Adrenal gland (tissue), 5 donors: ENCODE data around the gene LMAN1L.

Experiments used
- POLR2A ChIP-seq, 2 donors: fragments of 450-650 bp; IDR thresholded peaks; one replicate each; pipeline ENCODE4 v1.6.1; 2017; ENCODE audit warnings: antibody characterized with exemption in 2 of 2, mild to moderate bottlenecking in 2 of 2, moderate library complexity in 1 of 2
- TF ChIP-seq, protein P1 (sequence below), 6 experiments: fragments of 450-650 bp in 4 of 6; fragments of 200-600 bp in 2 of 6; sonication (generic) in 1 of 6; IDR thresholded peaks; 1 replicate in 5 of 6; 2 replicates in 1 of 6; pipeline versions ENCODE4 v1.5.1 to v1.8.0; 2016 to 2021; ENCODE audit warnings: antibody characterized with exemption in 6 of 6, mild to moderate bottlenecking in 2 of 6, moderate library complexity in 1 of 6
- donor health status: DM: no; HTN: no; CAD: no.

DNA sequence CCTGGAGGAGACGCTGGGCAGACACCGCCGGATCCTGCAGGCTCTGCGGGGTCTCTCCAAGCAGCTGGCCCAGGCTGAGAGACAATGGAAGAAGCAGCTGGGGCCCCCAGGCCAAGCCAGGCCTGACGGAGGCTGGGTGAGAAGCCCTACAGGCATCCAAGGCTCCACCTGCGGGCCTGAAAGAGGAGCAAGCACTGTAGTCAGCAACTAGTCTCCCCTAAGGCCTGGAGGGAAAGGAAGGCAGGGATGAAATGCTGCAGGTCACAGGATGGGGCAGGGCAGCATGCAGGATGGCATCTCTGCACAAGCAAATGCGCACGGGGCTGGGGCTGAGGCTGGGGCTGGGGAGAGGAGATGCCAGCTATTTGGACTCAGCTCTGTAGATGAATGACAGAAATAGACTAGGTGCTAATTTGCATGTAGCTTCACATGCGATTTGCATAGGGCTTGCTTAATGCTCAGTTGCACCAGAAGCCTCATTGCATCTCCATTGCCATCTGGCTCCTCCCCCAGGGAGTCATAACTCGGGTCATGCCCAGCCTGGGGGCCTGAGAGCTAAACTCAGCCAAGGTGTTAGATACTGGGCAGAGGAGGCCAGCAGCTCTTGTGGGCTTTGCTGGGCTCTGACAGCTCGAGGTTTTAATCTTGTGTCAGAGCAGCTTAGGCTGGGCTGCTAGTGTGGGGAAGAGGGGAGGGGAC is 8.6 kb downstream of the LMAN1L start:
- TF ChIP-seq, protein P1, sequence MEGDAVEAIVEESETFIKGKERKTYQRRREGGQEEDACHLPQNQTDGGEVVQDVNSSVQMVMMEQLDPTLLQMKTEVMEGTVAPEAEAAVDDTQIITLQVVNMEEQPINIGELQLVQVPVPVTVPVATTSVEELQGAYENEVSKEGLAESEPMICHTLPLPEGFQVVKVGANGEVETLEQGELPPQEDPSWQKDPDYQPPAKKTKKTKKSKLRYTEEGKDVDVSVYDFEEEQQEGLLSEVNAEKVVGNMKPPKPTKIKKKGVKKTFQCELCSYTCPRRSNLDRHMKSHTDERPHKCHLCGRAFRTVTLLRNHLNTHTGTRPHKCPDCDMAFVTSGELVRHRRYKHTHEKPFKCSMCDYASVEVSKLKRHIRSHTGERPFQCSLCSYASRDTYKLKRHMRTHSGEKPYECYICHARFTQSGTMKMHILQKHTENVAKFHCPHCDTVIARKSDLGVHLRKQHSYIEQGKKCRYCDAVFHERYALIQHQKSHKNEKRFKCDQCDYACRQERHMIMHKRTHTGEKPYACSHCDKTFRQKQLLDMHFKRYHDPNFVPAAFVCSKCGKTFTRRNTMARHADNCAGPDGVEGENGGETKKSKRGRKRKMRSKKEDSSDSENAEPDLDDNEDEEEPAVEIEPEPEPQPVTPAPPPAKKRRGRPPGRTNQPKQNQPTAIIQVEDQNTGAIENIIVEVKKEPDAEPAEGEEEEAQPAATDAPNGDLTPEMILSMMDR (IDR thresholded peaks at IDR 0.05) = no peak
- no peak for TF ChIP-seq POLR2A (IDR thresholded peaks at IDR 0.05)
